ENCODE results near the gene TAC3.

The TAC3 gene

DNA sequence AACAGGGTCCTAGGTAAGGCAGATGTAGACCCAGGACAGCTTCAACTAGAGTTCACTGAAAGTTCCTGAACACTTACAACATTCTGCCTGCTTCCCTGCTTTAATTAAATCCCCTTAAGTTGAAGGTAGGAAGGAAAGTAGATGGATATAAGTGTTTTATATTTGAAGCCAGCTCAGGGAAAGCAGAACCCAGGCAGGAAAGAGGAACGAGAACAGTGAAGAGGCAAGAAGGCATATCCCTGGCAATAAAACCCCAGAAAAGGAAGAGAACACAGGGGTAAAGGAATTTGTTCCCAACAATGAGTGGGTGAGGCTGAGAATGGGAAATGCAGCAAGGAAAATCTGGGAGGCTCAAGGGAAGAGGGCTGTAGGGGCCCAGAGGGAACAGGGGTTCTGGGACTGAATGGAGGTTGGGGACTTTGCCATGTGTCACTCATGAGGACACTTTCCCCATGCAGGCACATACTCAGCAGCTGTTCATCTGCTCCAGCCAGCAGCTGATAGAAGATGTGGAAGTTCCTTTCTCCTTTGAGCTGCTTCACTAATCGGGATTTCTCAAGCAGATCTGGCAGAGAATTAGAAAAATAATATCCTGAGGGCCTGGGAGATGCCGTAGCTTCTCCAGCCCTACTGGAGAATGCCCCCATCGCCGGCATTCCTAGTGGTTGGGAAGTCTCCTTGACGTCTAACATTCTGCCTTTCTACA, 29.9 kb upstream of the TAC3 start:
- TF ChIP-seq, protein P1, sequence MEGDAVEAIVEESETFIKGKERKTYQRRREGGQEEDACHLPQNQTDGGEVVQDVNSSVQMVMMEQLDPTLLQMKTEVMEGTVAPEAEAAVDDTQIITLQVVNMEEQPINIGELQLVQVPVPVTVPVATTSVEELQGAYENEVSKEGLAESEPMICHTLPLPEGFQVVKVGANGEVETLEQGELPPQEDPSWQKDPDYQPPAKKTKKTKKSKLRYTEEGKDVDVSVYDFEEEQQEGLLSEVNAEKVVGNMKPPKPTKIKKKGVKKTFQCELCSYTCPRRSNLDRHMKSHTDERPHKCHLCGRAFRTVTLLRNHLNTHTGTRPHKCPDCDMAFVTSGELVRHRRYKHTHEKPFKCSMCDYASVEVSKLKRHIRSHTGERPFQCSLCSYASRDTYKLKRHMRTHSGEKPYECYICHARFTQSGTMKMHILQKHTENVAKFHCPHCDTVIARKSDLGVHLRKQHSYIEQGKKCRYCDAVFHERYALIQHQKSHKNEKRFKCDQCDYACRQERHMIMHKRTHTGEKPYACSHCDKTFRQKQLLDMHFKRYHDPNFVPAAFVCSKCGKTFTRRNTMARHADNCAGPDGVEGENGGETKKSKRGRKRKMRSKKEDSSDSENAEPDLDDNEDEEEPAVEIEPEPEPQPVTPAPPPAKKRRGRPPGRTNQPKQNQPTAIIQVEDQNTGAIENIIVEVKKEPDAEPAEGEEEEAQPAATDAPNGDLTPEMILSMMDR (IDR thresholded peaks at IDR 0.05; ENCODE audit: control insufficient read depth, insufficient read depth, low read depth, low read length, missing control alignments), result no peak
- no peak for DNase-seq (ENCODE audit: low read depth)
- H3K4me3 ChIP-seq (ENCODE audit: control insufficient read depth, low read depth, low read length), result no peak overlapping the region

DNA sequence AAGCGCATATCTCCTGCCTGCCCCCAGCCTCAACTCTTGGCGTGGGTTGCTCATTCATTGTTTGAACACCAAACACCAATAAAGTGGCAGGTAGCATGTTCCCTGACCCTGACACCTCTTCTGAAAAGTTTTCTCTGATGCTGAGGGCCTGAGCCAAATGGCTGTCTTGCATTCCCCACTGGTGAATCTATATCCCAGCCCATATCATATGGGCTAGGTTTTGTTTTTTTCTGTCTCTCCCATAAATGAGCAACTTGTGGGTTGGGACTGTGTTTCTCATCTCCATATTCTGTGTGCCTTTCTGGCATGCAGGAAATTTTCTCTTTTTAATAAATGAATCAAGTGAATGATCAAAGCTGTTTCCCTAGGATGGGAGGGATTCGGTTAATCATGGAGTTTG, 28.6 kb upstream of the TAC3 start:
- H3K4me3 ChIP-seq (ENCODE audit: control insufficient read depth, low read depth, low read length), result no peak overlapping the region
- TF ChIP-seq, protein P1 (IDR thresholded peaks at IDR 0.05; ENCODE audit: control insufficient read depth, insufficient read depth, low read depth, low read length, missing control alignments), result no peak
- DNase-seq (ENCODE audit: low read depth), result no peak

DNA sequence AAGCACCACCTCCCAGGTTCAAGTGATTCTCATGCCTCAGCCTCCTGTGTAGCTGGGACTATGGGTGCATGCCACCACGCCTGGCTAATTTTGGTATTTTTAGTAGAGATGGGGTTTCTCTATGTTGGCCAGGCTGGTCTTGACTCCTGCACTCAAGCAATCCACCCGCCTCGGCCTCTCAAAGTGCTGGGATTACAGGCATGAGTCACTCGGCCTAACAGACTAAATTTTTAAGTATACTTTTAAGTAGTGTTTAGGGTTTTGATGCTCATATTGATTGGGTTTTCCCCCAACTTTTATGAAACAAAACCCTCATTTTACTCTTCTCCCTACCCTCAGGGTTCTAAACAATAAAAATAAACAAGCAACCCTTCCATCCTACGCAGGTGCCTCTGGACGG, 28.1 kb upstream of the TAC3 start:
- no peak for DNase-seq (ENCODE audit: low read depth)
- TF ChIP-seq, protein P1 (IDR thresholded peaks at IDR 0.05; ENCODE audit: control insufficient read depth, insufficient read depth, low read depth, low read length, missing control alignments), result no peak
- H3K4me3 ChIP-seq (ENCODE audit: control insufficient read depth, low read depth, low read length), result no peak overlapping the region

DNA sequence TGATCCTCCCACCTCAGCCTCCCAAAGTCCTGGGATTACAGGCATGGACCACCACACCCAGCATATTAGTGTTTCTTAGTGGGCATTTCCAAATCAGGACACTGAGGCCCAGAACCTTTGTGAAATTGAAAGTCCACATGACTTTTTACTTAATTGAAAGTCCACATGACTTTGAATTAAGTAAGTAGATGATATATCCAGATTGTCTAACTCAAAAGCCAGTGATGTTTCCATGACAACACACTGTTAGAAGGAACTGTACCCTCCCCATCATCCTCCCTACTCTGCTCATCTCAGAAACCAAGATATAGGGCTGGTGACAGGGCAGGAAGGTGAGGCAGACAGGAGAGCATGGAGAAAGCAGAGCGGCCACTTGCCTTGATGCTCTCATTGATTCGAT, 26.4 kb upstream of the TAC3 start:
- no peak for DNase-seq (ENCODE audit: low read depth)
- no peak overlapping the region for H3K4me3 ChIP-seq (ENCODE audit: control insufficient read depth, low read depth, low read length)
- TF ChIP-seq, protein P1 (IDR thresholded peaks at IDR 0.05; ENCODE audit: control insufficient read depth, insufficient read depth, low read depth, low read length, missing control alignments), result no peak

DNA sequence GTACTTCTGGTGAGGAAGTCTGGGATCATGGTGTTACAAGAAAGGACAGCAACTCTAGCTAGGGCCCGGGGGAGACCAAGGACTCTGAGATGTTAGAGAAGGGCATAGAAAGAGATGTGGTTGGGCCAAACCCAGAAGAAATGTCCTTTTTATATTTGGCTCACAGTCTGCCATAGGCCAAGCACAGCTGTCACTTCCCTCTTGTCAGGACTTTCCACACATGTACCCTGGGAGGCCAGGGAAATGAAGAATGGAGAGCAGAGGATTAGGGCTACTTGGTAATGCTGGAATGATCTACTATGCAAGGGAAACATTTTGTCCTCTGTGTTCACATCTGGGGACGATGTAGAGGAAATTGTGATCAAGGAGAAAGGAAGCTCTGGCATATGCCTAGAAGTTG, 24.4 kb upstream of the TAC3 start:
- no peak overlapping the region for H3K4me3 ChIP-seq (ENCODE audit: control insufficient read depth, low read depth, low read length)
- TF ChIP-seq, protein P1 (IDR thresholded peaks at IDR 0.05; ENCODE audit: control insufficient read depth, insufficient read depth, low read depth, low read length, missing control alignments), result no peak
- DNase-seq (ENCODE audit: low read depth), result no peak

DNA sequence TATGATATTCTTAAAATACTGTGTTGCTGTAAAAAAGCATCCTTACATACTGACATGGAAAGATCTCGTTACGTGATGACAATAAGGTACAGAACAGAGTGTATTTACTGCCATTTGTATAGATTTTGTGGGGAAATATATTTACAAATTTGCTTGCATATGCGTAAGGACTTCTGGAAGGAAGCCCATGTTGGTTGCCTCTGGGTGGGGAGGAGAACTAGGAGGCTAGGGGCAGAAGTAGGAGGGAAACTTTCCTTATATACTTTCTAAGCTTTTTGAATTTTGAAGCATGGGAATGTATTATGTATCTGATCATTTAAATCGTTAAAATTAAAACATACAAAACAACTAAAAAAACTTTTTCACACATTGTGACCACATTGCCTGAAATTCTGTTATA, 23.9 kb upstream of the TAC3 start:
- DNase-seq (ENCODE audit: low read depth), result no peak
- H3K4me3 ChIP-seq (ENCODE audit: control insufficient read depth, low read depth, low read length), result no peak overlapping the region
- TF ChIP-seq, protein P1 (IDR thresholded peaks at IDR 0.05; ENCODE audit: control insufficient read depth, insufficient read depth, low read depth, low read length, missing control alignments), result no peak

Measured in AG09309 (cell line).